HG03342 (cell line): Measurements from ENCODE around the gene ASB18.

Experiments
- ATAC-seq: cut with Tn5 transposase; IDR thresholded peaks from one replicate; pipeline ENCODE4 v1.9.1; 2021; ENCODE audit warnings: mild to moderate bottlenecking, moderate library complexity; ENCODE audit not compliant: unreplicated experiment

The ASB18 gene

DNA sequence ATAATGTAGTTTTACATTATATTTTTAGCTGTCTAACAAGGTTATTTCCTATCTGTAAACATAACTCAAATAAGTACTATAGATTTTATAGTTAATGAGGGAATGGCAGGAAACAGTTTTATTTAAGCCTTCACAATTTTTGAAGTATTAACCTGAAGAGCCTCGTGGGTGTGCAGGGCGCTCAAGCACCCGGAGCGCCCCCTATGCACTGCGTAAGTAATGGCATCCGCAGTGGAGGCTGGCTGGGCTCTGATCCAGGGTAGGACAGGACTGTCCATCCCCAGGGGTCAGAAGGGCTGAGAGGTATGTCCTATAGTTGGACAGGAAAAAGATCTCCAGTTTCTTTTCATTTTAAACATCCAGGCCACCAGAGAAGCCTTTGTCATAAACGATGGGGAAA, 87.8 kb downstream of the ASB18 start:
- ATAC-seq, result no peak

DNA sequence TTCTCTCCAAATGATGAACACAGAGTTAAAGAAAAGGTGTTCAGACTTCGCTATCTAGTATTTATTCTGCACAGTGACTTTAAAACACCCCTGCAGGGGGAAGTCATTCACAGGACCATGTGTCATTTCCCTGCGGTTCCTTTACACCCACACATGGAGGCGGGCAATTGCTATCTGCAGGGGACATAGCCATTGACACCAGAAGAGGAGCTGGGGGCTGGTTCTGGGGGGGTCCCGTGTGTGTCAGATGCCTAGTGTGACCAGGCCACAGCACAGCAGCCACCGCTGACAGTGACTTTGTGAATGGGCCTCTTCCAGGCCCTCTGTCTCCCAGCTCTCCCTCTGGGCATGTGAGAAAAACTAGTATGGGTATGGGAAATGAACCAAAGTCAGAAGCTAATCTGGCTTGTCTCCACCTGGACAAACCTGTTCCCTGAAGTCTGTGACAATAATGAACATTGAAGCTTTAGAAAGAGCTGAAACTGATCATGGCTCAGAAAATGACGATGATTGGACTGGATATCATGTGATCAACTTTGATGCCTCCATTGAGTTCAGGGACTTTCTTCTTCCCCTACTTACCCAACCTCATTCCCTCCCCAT, 88.6 kb downstream of the ASB18 start:
- no peak for ATAC-seq

DNA sequence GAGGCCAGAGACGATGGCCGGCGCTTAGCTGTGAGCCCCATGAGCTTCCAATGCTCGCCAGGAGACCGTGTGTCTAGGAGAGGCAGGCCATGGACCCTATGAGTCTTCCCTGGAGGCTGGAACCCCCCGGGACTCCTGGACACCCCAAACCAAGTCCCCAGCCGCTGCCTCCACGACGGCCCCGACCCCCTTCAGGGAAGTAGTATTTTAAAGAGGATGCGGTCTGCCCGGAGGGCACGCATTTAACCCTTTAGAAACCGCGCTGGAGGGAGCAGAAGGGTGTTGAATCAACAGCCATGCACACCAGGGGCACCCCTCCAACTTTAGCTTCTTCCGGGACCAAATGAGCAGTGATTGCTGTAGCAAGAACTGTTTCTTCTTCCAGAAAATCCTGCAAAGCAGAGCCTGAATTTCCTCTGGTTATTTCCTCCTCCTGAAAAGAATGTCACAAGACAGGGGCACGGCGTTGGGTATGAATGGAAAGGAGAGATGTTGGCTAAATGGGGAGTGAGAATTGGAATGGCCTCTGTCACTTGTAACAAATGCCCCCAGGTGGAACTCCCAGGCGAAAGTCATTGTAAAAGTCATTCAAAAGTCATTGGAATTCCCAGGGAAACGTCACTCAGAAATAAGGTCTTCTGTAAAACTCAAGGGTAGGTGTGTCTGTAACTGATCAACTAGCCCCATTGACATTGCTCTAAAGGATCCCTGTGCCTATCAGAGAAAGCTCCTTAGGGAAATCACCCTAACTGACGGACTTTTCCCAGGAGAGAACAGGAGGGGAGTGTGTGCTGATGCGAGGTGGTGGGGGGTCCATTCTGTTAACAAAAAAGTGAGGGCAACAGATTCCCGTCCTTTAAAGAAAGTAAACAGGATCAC, 90.2 kb downstream of the ASB18 start:
- no peak for ATAC-seq

DNA sequence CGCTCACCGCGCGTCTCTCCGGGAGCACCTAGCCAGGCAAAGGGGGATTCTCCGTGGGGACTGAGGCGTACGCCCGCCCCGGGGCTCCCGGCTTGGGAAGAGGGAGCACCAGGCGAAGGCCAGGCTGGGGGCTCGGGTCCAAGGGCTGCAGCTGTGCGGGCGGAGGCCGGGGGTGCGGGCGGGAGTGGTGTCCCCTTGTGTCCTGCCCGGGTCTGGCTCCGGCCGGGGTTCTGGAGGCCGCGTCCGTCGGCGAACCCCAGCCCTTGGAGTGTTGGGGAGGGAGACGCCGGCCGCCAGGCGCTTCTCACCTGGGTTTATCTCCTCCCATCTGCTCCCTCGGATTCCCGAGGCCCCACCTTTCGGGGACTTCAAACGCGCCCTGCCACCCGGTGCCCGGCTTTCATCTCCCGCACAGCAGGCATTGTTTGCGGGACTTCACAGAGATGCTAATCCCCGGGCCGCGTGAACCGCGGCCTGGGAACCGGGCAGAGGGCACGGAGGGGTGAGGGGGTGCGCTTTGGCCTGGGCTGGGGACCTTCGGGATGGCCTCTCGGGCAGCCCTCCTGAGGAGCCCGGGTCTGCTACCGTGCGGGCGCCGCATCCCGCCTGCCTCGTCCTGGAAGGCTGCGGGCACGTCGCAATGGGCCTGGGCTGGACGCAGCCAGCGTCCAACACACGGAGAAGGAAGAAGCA, 91.0 kb downstream of the ASB18 start:
- no peak for ATAC-seq

DNA sequence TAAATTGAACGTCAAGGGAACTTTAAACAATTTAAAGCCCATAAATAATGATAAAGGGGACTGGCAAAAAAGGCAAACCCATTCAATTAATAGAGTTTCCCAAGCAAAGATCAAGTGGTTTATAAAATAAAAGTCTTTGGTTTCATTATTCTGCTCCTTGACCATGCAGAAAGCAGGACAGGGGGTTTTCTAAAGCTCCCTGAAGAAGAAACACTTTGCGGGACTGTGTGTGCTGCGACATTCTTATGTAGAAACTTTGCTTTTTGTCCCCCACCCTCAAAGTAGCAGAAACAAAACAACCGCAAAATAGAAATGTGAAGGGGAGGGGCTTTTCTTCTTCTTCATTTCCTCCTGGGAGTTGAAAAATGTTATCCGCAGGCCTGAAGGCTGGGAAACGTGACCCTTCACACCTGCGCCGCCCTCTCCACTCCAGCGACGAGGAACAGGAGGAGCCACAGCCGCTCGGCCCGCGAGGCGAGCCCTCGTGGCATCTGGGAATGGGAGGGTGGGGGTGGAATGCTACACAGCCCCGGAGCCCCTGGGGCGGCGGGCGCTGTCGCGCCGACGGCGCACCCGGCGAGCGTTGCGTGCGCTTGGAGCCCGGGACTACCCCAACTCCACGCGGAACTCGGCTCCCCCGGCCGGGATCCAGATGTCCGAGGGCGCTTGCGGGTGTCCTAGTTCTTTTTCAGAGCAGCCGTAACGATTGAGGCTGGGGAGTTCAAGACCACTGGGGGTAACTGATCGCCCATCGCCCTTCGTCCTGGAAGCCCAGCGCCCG, 91.8 kb downstream of the ASB18 start:
- ATAC-seq, result no peak

DNA sequence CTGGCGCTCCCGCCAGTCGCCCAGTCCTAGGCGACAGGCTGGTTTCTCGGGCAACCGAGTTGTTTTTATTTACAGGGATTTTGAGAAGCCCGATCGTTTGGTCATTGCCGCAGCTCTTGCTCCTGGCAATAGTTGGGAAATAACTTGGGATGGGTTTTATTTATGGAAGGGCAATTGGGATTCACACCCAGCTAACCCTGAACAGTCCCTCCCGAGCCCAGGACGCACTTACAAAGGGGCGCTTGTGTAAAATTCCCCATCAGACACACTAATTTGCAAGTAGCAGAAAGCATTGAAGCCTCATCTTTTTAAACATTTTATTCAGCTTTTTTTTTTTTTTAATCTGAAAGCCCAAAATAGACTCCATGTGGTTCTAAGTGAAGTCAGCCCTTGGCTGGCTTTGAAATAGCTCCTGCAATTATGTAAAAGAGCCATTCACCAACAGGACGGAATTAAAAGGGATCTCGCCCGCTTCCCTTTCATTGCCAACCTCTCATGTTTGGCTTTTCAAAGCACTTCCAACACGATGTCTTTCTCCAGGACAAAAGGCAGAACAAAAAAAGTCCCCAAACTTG, 92.4 kb downstream of the ASB18 start:
- ATAC-seq, result no peak

DNA sequence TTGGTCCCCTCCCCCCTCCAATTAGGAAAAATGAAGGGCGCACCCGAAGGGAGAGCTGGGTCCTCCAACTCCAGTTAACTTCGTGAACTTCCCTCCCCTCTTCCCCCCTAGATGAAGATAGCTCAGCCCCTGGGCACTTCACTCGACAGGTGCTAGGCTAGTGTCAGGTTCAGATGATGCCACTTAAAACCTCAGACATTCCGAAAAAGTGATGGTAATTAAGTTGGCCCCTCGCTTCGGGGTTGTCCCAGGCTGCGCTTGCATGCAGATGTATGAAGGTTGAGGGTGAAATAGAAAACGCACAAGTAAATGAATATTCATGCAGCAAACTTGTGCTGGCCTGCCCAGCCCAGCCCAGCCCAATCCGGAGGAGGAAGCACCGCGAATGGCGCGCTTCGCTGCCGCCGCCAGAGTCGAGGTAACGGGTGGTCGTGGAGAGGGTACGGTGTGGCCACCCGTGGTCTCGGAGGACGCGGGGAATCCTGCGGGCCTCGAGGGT, 93.0 kb downstream of the ASB18 start:
- no peak for ATAC-seq

DNA sequence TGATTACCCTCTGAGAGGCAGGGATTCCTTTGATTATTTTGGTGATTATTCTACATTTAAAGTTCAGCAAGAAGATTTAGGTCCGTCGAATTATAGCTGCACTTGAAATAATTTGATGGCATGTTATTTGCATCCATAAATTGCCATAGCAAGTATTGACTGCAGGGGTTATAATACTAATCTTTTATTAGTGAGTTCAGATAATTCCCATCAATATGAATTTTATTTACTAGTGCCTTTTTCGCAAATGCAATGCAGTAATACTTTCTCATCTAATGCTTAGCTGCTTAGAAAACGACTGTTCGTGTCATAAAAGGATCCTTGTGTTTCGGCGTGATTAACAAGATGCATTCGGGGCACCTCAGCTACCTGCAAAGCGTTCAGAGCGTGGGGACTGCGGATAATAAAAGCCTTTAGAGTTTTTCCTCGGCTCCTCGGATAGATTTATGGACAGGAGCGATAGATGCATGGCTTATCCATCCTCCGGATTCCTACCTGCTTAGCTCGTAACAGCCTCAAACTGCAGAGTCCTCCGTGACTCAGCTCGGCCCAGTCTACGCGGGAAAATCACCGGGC, 93.5 kb downstream of the ASB18 start:
- ATAC-seq, result no peak

DNA sequence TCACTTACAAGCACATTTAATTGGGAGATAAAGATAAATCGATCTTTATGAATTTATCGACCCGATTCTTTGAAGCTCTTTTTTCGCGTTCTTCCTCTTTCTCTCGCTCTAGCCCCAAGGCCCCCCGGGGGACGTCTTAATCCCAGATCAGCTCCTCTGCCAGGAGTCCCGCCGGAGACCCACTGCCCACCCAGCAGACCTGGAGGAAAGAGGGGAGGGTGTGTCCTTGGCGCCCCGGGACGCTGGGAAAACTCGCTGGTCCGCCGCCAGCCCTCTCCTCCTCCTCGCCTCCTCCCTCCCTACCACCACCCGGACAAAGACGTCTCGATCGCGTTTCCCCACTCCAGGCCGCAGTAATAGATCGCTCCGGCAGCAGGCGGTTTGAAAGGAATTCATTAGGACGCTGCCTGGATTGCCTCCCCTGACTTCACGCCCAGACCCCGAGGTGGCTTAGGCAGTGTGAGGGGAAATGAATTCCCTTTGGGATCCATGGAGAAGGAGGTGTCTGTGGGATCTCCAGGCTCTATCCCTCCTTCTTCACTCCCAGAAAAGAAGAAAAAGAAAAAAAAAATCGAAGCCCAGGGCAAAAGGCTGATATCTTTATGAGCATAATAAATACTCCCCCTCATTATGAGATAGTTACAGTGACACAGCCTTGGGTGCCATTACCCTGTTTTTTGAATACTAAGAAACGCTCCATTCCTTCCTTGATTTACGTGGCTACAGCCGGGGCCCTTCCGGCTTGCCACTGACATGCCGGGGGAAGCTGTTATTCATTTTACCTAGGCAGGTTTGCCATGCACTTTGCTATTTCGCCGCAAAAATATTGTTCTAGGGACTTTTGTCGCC, 94.2 kb downstream of the ASB18 start:
- ATAC-seq, result no peak

DNA sequence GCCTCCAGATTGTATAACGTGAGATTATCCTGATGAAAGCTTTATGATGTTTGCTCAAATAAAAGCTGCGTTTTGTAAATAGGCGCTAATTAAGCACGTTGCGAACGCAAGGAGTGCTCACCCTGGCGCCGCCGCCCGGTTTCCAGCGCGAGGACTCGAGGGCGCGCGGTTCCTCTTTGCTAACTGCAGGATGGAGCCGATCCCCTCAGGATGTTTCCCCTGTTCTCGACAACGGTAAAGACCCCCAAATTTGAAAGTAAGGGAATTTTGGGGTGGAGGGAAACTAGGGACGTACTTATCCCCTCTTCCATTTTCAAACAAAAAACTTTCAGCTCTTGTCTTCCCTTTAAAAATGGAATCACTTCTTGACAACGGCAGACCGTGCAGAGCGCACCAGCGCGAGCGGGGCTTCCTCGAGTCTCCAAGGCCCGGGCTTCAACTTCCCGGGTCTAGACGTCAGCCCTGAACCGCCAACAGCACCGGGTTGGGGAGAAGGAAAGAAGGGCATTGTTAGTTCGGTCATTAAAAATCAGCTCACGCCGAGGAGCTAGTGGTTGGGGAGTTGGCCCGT, 95.0 kb downstream of the ASB18 start:
- no peak for ATAC-seq

DNA sequence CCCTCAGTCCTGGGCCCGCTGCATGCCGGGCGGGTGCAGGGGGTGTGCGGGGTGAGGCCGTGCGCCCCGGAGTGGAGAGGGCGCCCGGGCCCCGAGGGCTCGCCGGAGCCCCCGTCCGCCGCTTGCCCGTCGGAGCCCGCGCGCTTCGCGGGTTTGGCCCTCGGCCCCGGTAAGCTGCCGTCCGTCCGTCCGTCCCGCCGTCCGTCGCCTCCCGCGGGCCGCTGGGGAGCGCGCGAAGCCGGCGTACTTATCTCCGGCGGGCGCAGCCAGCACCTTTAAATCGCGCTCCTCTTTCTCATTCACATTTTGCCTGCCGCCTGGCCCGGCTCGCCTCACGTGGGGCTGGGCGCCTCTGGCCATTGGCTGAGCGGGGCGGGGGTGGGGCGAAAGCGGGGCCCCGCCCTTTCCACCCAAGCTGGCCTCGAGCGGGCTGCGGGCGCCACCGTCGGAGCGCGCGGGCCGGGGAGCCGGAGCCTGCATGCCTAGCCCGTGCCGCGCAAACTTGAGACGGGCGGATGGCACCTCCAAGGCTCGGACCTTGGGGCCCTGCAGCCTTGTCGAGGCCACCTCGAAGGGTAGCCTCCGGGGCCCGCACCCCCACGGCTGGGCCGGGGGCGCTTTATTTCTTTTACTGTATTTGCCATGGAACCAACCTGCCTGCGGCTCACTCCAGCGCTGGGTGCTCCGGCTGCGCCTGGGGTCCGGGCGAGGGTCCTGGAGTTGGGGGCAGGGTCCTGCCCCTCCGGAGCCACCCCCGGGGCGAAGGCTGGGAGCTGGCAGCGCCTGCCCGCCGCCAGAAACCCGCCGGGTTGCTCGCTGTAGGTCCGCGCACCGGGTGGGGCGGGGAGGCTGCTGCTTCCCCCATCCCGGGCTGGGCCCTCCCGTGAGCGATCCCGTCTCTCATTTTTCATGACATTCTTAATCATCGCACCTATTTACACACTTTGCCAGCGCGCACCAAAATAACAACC, 95.8 kb downstream of the ASB18 start, which contains the start of gene GBX2:
TSS of gene GBX2 (minus strand) at position 277 of the 971 bp plus-strand sequence. CDS start 415 bp downstream, outside the sequence.
- no peak for ATAC-seq

DNA sequence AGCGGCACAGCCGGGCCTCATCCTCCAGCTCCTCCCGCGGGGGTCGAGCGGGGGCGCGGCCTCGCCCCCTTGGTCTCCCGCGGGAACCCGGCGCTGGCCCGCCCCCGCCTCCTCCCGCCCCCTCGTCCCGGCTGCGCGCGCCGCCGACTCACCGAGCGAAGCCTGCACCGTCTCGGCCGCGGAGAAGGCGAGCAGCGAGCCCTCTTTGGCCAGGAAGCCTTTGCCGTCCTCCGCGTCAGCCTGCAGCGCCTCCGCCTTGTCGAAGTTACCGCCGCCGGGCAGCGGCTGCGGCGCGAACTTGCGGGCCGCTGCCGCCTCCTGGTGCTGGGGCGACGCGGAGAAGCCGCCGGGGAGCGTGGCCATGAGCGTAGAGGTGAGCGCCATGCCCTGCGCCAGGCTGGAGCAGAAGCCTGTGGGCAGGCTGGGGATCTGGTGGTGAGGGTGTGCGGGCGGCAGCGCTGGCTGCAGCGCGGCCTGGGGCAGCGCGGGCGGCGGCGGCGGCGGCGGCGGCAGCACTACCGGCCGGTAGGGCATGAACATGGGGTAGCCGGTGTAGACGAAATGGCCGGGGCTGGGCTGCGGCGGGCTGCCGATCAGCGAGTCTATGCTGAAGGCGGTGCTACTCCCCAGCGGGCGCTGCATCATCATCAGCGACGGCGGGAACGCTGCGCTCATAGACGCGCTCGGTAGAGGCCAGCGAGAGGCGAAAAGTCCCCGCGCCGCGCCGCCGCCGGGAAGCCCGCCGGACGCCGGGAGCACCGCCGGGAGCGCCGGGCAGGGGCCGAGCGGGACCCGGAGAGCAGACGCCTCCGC, 96.7 kb downstream of the ASB18 start:
- no peak for ATAC-seq

DNA sequence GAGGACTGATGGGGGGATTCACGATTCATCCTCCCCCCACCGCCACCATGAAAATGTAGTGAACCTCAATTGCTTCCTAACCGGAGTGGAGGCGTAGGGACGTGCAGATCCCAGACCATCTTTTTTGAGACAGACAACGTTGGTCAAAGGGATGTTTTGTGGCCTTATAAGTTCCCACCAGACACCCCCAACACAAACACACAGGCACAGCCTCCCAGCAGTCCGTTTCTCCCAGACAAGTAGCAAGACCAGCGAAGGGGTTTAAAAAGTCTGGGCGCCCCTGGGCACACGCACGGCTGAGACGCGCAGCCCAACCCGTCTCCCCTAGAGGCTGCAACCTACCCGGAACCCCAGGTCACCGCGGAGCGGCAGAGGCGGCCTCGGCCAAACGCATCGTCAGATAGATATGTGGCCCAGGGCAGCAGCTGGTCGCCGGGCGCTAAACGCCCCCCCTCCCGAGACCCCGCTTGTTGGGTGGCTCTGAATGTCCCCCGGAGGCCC, 97.4 kb downstream of the ASB18 start:
- no peak for ATAC-seq

DNA sequence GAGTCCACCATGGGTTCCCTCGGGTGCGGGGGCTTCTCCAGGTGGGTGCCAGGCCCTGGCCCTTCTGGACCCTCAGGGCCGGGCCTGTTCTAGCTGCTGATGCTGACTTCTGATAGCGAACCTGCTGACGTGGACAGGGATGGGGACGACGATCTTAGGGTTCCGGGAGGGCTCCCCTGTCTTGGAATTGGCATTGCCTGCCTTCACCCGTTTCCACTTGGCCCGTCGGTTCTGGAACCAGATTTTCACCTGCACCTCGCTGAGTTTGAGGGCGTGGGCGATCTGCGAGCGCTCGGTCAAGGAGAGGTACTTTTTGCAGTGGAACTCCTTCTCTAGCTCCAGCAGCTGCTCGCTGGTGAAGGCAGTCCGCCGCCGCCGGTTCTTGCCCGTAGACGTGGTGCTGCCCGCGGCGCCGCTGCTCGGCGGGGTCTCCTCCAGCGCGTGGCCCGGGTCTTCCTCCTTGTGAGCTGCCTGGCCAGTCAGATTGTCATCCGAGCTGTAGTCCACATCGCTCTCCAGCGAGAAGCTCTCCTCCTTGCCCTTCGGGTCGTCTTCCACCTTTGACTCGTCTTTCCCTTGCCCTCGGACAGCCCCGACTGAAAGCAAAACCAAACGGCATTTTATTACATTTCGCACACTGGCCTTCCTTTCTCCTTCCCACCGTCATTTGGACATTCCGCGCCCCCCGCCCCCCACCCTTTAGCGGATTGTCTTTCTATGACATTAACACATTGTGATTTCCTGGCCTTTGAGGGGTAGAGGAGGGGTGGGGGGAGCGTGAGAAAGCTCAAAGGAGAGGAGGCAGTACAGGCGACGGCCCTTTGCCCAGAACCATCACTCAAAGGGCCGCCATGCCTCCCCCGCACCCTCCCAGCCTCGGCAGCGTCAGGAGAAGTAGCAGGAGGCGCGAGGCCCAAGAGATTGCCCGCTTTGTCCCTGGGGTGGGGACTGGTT, 98.1 kb downstream of the ASB18 start:
- ATAC-seq, result no peak
